Esophagus squamous epithelium (tissue), 4 donors: ENCODE data around the gene NRAP.

ENCODE experiments used
- CTCF ChIP-seq, 6 experiments: fragments of 450-650 bp in 4 of 6; fragments of 200-600 bp in 2 of 6; sonication (generic) in 2 of 6; IDR thresholded peaks; one replicate each; pipeline ENCODE4 v1.5.1; 2016 to 2019; ENCODE audit warnings: antibody characterized with exemption in 6 of 6, mild to moderate bottlenecking in 4 of 6, moderate library complexity in 4 of 6
- POLR2A ChIP-seq, 4 donors: fragments of 450-650 bp; IDR thresholded peaks; one replicate each; pipeline ENCODE4 v1.6.1; 2017; ENCODE audit warnings: antibody characterized with exemption in 4 of 4, mild to moderate bottlenecking in 4 of 4, moderate library complexity in 3 of 4

GRCh38 chr10:113690749-113691148 lies 26.9 kb upstream of the NRAP start:
- TF ChIP-seq CTCF (IDR thresholded peaks at IDR 0.05): no peak
- TF ChIP-seq POLR2A (IDR thresholded peaks at IDR 0.05): no peak
